Measurements from ENCODE around the gene RNPC3. TPM values are rescaled to one million over a fixed set of nuclear protein-coding genes. Genes with fewer than 3 reads are reported as not detected.
A peak's percentile ranks its signal among the peaks of the same experiment; 100 is the strongest.

Gene RNPC3
- total and polyA plus RNA-seq, 8 donors, result 8.9 to 31.8 (median 21.1) TPM

DNA sequence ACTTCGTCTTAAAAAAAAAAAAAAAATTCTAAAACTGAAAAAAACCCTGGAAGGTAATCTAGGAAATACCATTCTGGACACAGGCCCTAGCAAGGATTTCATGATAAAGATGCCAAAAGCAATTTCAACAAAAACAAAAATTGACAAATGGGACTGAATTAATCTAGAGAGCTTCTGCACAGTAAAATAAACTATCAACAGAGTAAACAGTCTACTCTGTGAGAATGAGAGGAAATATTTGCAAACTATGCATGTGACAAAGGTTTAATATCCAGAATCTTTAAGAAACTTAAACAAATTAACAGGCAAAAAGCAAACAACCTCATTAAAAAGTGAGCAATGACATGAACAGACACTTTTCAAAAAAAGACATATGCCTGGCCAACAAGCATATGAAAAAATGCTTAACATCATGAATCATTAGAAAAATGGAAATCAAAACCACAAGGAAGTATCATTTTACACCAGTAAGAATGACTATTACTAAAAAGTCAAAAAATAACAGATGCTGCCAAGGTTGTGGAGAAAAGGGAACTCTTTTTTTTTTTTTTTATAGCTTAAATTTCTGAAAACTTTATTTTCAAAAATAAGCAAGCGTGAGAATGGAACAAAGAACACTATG lies 29.4 kb upstream of the RNPC3 start:
- DNase-seq, result no peak
- H3K4me3 ChIP-seq, result no peak overlapping the region
- 84 to 87% methylated on average over 2 of the region's 2 CpGs for WGBS, 2 donors
- H3K27me3 ChIP-seq, result no peaks in the 10 kb centered on the region
- TF ChIP-seq, protein P1, sequence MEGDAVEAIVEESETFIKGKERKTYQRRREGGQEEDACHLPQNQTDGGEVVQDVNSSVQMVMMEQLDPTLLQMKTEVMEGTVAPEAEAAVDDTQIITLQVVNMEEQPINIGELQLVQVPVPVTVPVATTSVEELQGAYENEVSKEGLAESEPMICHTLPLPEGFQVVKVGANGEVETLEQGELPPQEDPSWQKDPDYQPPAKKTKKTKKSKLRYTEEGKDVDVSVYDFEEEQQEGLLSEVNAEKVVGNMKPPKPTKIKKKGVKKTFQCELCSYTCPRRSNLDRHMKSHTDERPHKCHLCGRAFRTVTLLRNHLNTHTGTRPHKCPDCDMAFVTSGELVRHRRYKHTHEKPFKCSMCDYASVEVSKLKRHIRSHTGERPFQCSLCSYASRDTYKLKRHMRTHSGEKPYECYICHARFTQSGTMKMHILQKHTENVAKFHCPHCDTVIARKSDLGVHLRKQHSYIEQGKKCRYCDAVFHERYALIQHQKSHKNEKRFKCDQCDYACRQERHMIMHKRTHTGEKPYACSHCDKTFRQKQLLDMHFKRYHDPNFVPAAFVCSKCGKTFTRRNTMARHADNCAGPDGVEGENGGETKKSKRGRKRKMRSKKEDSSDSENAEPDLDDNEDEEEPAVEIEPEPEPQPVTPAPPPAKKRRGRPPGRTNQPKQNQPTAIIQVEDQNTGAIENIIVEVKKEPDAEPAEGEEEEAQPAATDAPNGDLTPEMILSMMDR (IDR thresholded peaks at IDR 0.05), result no peak
- H3K36me3 ChIP-seq, result no peaks in the 10 kb centered on the region
- no peak overlapping the region for H3K27ac ChIP-seq
- H3K9me3 ChIP-seq, result no peaks in the 10 kb centered on the region
- intact Hi-C loops (cut with DNase I), result no loop called here
- ATAC-seq, result no peak
- FAIRE-seq, result no peak
- H3K4me1 ChIP-seq, result no peaks in the 10 kb centered on the region

DNA sequence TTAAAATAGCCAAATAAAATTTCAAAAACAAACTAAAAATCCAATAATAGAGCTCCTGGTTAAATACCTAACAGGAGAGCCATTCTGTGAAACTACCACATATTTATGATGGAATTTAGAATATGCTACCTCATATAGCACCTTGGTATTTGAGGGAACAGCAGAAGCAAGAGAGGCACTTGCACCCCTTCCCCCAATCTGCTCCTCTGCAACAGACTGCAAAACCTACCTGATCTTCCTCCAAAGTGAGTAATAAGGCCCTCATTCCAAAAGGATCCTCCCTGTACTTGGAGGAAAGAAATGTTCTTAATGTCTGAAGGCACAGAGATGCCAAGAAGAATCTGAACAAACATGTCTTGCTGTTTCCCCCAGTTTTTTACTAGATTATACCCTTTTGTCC lies 28.1 kb upstream of the RNPC3 start:
- Histone ChIP-seq H3K36me3 (no peaks in the 10 kb centered on the region), H3K4me1 (no peaks in the 10 kb centered on the region), H3K27me3 (no peaks in the 10 kb centered on the region), H3K9me3 (no peaks in the 10 kb centered on the region), H3K4me3 (no peak overlapping the region), H3K27ac (no peak overlapping the region)
- TF ChIP-seq, protein P1 (IDR thresholded peaks at IDR 0.05), result no peak
- FAIRE-seq, result no peak
- ATAC-seq, result no peak
- no peak for DNase-seq
- intact Hi-C loops (cut with DNase I), result no loop called here

GRCh38 chr1:103509250-103509649 lies 16.2 kb upstream of the RNPC3 start:
- 84 to 89% methylated on average over 1 of the region's 1 CpG for WGBS, 2 donors
- H3K27ac ChIP-seq, result no peak overlapping the region
- H3K4me3 ChIP-seq, result no peak overlapping the region
- FAIRE-seq (no peak), ATAC-seq (no peak), DNase-seq (no peak)
- H3K36me3 ChIP-seq, result no peaks in the 10 kb centered on the region
- H3K9me3 ChIP-seq, result no peaks in the 10 kb centered on the region
- H3K27me3 ChIP-seq, result no peaks in the 10 kb centered on the region
- TF ChIP-seq, protein P1 (IDR thresholded peaks at IDR 0.05), result no peak
- peaks cover 0 to 7% (median 0%) of the 10 kb centered on the region in 3 donors for H3K4me1 ChIP-seq
- intact Hi-C loops (cut with DNase I), result no loop called here

GRCh38 chr1:103513711-103514110 lies 11.8 kb upstream of the RNPC3 start:
- no peaks in the 10 kb centered on the region for H3K9me3 ChIP-seq

More at GRCh38 chr1:103513711-103514110, 11.8 kb upstream of the RNPC3 start:
- peak in 1 of 4 donors; percentile 34 for ATAC-seq
- Histone ChIP-seq H3K27ac (no peak overlapping the region), H3K36me3 (no peaks in the 10 kb centered on the region), H3K27me3 (no peaks in the 10 kb centered on the region), H3K4me3 (no peak overlapping the region), H3K4me1 (no peaks in the 10 kb centered on the region)
- FAIRE-seq, result no peak
- TF ChIP-seq, protein P1 (IDR thresholded peaks at IDR 0.05), result no peak
- intact Hi-C loops (cut with DNase I), result no loop called here
- WGBS, 2 donors, result 94 to 95% methylated on average over 1 of the region's 1 CpG
- DNase-seq, result no peak

Data from pancreas (tissue), 10 donors.